22Rv1 (cell line): ENCODE measurements around the gene MRPL49.

Experiments used
- H3K27ac ChIP-seq: fragments of 450-650 bp; 2 replicates; pipeline ENCODE4 v1.5.1; 2017
- CTCF ChIP-seq: fragments of 450-650 bp; IDR thresholded peaks from 2 replicates; pipeline ENCODE4 v1.5.1; 2017; ENCODE audit warnings: mild to moderate bottlenecking
- ZFX ChIP-seq: fragments of 450-650 bp; IDR thresholded peaks from 2 replicates; pipeline ENCODE4 v1.6.1; 2017; ENCODE audit warnings: antibody characterized with exemption, borderline replicate concordance

The MRPL49 gene

DNA sequence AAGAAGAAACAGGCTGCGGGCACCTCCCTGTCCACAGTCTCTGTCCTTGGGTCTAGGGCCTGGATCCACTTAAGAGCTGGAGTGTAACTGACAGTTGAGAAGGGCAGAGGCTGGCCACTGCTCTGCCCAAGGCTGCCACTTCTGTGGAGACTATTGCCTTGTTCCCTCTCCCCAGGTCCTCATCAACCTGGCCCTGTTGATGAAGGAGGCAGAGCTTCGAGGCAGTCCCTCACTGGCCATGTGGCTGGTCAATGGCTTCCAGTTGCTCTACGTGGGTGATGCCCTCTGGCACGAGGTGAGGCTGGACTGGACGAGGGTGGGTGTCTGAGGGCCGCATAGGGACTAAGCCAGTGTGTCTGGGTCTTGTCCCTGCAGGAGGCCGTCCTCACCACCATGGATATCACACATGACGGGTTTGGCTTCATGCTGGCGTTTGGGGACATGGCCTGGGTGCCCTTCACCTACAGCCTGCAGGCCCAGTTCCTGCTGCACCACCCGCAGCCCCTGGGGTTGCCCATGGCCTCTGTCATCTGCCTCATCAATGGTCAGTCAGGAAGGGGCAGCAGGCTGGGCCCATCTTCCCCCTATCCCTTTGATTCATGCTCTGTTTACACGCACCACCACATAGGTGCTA lies 7.5 kb upstream of the MRPL49 start:
- TF ChIP-seq CTCF: no peak
- TF ChIP-seq ZFX: no peak
- H3K27ac ChIP-seq: peak overlapping the region; percentile 99

- no peak for TF ChIP-seq CTCF
- TF ChIP-seq ZFX: no peak
- peak overlapping the region; percentile 99 for H3K27ac ChIP-seq
Measured at GRCh38 chr11:65115361-65116082, 6.6 kb upstream of the MRPL49 start.

DNA sequence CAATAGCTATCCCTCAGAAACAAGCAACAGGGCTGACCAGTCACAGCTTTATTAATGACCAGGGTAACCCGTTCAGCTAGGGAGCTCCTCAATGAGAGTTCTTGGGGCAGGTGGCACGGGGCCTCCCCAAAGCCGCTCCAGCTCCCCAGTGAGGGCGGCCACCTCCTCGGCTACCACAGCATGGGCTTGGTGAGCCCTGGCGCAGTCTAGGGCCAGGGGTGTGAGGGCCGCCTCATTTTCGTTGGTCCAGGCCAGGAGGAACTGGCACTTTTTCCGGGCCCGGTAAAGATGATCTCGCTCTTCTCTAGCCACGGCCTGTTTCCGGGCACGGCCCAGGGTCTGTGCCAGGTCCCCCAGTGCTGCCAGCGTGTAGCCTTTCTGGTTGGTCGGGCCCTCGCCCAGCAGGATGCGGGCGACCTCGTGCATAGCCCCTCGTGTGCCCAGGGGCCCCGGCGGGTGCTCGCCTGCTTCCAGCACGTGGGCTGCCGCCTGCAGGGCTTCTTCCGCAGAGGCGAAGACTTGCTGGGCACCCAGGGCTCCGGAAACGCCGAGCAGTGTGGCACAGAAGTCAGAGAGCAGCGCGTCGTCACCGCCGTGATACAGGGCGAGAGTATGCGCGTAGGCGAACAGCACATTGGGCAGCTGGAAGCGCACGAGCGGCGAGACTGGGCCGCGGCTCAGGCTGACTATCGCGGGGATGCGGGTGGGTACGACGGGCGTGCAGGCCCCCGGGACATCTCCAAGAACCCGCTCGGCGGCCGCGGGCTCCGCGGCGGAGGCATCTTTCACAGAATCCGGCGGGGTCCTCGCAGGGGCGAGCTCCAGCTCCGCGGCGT lies 5.5 kb upstream of the MRPL49 start:
- peak overlapping the region; percentile 99 for H3K27ac ChIP-seq
- TF ChIP-seq CTCF (no peak), ZFX (no peak)

DNA sequence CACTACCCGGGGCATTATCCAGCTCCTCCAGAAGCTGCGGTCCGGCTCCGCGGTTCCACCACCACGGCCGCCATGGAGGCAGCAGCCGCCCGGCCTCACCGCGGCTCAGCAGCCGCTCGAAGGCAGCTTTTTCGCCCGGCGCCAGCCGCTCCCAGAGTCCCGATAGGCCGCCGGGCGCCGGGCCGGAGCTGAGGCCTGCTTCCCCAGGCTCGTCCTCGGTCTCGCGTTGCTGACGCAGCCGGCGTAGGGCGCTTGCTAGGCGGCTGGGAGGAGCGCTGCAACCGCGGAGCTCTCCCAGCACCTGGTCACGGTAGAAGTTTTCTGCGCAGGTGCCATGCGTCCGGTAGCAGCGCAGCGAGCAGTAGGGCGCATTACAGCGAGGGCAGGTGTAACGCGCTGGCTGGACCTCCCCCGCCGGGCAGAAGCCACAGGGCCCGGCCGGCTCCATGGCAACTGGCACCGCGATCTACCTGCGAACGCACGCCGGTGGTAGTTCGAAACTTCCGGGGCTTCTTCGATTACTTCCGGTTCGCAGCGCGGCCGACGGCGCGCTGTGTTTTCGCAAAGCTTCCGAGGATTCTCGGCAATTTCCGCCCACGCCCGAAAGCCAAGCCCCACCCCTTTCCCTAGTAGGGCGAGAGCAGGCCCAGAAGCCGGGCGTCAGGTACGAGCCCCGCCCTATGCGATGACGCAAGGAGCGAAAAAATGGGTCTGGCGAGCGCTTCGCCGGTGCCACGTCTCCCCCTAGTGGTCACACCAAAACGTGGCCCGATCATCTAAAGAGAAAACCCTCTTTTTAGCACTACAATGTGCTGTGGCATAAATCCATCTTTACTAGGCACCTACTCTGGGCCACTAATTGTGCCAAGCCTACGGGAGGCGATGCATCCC lies 4.7 kb upstream of the MRPL49 start, which contains the start of gene ZNHIT2:
Gene ZNHIT2 (minus strand): TSS at position 496 of the 891 bp plus-strand sequence. CDS start 48 bp downstream, at position 448.
- TF ChIP-seq CTCF (peak; percentile 95), ZFX (peak; percentile 67; the same call in 1 of the 2 replicates)
- H3K27ac ChIP-seq: peak within 1 kb of the TSS; percentile 99

DNA sequence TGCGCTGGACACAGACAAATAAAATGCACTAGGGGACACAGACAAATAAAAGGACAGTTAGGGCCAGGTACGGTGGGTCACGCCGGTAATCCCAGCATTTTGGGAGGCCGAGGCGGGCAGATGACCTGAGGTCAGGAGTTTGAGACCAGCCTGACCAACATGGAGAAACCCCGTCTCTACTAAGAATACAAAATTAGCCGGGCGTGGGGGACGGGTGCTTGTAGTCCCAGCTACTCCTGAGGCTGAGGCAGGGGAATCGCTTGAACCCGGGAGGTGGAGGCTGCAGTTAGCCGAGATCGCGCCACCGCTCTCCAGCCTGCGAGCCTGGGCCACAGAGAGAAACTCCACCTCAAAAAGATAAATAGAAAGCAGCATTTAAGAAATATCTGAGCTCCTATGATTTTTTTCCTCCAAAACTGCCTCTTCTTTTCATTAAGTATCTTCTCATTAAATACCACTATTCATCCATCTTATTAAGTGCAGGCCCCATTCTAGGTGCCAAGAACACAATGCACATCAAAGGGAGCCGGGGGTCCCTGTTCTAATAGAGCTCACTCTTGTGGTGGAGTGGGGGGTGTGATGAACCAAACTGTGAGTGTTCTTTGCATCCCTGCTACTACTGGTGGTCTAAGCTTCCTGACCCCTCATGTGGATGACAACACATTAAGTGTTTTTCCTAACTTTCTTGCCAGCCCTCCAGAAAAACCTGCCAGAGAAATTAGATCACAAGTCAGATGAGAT lies 3.9 kb upstream of the MRPL49 start:
- TF ChIP-seq CTCF (peak; percentile 53), ZFX (no peak)
- H3K27ac ChIP-seq: peak overlapping the region; percentile 99

GRCh38 chr11:65118891-65119669 lies 3.0 kb upstream of the MRPL49 start:
- peak overlapping the region; percentile 99 for H3K27ac ChIP-seq
